ENCODE measurements around the gene POLDIP3.

The POLDIP3 gene, protein sequence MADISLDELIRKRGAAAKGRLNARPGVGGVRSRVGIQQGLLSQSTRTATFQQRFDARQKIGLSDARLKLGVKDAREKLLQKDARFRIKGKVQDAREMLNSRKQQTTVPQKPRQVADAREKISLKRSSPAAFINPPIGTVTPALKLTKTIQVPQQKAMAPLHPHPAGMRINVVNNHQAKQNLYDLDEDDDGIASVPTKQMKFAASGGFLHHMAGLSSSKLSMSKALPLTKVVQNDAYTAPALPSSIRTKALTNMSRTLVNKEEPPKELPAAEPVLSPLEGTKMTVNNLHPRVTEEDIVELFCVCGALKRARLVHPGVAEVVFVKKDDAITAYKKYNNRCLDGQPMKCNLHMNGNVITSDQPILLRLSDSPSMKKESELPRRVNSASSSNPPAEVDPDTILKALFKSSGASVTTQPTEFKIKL

GRCh38 chr22:42614312-42615091, at the start of gene POLDIP3:
POLDIP3 (minus strand) TSS chr22:42614883; CDS start chr22:42614857, 26 bp downstream.
- peak; percentile 99 for DNase-seq

DNA sequence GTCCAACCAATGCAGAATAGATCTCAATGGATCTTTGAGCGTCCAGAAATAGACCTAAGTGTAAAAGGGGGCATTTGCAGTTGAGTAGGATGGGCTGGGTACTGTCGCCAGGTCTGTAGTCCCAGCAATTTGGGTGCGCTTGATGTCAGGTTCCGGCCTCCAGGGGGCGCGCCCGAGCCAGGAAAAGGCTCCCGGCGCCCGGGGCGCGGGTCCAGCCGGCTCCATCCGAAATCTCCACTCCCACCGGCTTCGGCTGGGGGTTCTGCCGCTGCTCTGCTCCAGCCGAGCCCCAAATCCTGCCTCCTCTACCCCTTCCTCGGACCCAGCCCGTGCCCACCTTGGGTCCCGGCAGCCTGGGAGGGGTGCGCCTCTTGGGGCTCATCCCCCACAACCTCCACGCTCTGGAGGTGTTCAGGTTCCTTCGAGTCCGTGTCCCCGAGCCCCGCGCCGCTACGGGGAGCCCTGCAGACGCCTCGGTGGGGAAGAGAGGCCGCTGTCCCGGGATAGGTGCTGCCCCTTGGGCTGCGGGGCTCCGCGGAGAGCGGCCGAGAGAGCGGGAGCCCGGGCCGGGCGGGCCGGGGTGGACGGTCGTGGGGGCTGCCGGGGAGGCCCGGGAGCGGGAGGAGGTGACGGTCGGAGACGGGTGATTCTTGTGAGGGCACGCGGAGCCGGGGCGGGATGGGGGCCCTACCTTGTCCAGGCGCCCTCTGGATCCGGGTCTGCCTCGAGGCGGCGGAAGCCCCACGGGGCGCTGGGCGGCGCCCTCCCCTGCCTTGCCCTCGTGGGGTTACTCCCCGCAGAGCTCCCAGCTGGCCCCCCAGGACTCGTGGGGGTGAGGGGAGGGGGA, 47.5 kb upstream of the POLDIP3 start:
- peak; percentile 94 for DNase-seq

DNA sequence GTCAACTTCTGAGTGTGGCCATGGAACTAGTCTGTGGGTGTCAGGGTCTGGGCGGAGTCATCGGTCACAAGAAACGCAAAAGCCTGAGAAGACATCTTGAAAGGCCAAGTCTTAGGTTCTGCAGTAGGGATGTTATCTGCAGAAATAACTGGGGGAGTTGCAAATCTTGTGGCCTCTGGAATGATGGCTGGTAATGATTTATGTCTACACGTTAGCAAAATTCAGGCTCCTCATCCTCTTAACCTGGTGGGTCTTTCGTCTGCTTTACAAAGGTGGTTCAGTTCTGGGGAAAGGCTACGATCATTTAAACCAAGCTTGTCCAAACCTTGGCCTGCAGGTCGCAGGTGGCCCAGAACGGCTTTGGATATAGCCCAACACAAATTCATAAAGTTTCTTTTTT, 41.9 kb upstream of the POLDIP3 start:
- no peak for DNase-seq

DNA sequence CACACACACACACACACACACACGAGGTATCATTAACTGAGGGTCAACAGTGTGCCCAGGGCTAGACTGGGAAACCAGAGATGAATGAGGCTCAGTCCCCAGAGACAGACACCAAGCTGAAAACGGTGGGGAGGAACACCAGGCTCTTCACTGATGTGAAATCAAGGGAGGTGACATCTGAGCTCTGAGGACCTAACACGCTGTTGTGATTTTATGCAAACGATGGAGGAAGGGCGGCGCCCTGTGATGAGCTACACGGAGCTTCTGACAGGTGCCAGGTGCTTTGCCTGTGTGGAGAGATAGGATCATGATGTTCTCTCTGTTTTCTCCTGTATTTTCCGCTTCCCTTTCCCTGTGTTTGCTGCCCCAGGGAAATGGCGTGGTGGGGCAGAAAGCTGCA, 41.0 kb upstream of the POLDIP3 start:
- no peak for DNase-seq

DNA sequence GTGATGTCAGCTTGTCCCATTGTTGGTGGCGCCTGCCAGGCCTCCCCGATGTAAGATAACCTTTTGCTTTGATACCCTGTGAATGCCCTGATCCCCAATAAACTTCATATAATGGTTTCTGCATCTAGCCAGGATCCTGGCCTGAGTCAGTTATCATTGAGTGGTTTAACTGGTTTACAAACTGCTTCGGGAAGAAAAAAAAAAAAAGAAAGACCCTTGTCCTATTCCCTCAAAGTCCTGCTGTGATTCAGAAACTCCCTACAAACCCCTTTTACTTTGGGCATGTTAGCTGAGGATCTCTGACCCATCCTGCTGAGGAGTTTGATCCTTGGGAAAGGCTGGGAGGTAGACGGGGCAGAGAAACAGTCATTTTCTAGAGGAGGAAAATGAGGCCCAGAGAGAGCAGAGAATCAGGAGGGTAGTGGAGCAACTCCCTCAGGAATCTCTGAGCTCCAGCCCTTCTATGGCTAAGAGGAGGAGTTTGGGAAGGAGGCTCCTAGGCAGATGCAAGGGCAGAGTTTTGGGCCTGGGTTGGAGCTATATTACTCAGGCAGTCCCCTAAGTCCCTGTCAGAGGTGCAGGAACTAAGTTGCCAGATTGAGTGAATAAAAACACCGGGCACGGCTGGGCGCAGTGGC, 39.9 kb upstream of the POLDIP3 start:
- no peak for DNase-seq

DNA sequence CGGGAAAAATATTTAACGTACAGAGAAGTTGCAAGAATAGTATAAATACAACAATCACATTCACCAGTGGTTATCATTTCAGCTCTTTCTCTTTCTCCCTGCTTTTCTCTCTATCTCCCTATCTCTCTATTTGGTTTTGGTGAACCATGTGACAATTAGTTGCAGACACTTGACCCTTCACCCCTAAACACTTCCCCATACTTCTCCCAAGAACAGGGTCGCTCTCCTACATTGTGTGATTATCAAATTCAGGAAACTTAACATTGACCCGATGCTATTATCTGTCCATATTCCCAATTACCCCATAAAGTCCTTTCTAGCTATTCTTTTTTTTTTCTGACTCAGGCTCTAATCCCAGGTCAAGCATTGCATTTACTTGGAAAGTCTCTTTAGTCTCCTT, 39.3 kb upstream of the POLDIP3 start:
- no peak for DNase-seq

DNA sequence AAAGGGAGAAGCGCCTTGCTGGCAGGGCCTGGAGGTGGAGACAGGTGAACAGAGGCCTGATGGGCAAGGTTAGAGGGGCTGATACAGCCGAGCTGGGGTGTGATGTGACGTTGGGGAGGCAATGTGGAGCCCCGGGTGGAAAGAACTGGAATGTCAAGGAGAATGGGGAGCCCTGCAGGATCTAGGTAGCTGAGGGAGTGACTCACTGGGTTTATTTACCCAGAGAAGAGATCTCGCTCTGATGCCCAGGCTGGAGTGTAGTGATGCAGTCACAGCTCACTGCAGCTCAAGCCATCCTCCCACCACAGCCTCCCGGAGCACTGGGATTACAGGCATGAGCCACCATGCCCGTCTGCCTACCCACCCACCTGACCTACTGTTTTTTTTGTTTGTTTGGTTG, 36.5 kb upstream of the POLDIP3 start:
- no peak for DNase-seq

- peak; percentile 91 for DNase-seq
Observed at GRCh38 chr22:42649246-42650099, 34.8 kb upstream of the POLDIP3 start, which contains the start of gene CYB5R3. CYB5R3 (minus strand) TSS chr22:42649392; CDS start chr22:42649315, 77 bp downstream.

DNA sequence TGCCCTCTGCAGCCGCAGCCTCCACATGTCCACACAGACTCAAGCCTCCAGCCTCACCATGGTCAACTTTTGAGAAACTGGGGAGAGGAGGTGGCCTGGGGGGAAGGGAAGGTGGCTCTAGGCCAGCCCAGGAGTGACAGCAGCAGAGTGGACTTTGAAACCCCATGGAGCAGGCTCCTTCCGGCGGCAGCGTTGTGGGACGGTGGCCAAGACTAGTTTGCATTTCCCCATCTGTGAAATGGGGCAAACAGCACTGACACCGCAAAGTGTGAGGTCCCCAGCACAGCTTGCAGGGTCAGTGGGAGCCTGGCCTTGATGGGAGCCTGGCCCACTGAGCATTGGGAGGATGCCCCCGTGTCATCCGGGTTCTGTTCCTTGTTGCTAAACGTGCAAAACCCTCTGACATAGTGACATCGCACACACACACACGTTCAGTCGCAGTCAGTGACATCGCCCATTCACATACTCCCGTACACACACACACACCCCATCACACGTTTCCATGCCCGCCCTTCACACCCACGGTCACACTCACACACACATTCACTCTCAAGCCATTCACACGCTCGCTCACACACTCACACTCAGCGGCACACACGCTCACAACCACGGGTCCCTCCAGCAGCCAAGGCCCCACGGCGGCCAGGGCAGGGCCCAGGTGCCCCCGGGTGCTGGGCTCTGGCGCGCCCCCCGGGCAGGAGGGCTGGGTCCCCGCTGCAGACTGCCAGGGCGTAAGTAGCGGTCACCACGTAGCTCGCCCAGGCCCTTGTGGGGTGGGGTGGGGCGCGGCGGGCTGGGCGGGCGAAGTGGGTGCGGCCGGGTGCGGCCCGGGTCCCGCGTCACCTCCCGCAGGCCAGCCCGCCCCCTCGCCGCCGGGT, 33.9 kb upstream of the POLDIP3 start:
- peak; percentile 77 for DNase-seq

GRCh38 chr22:42648017-42648367, 33.3 kb upstream of the POLDIP3 start:
- DNase-seq: no peak

- DNase-seq: no peak
Observed at GRCh38 chr22:42646569-42647525, 32.2 kb upstream of the POLDIP3 start.

DNA sequence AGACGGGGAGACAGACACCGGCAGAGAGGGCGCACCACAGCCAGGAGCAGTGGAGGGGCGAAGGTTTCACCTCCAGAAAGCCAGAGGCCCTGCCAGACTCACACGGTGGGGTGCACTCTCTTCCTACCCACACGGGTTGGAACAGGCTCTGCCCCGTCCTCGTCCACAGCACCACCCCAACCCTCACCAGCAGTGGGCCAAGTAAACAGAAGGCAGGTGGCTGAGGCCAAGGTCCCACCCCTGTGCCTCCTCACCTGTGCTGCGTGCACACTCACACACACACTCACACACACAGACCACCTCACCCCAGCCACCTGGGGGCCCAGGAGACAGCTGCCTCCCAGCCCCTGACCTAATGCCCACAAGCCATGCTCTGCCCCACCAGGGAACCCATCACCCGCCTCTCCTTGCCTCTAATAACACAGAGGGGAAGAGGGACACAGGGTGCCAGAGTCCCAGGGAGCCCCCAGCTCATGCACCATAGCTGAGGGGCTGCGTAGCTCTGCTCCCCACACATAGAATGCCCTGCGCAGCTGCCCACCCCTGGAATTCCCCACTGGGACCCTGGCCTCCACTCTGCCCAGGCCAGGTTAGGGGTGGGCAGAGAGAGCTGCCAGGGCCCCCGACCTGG, 31.4 kb upstream of the POLDIP3 start:
- DNase-seq: no peak

DNA sequence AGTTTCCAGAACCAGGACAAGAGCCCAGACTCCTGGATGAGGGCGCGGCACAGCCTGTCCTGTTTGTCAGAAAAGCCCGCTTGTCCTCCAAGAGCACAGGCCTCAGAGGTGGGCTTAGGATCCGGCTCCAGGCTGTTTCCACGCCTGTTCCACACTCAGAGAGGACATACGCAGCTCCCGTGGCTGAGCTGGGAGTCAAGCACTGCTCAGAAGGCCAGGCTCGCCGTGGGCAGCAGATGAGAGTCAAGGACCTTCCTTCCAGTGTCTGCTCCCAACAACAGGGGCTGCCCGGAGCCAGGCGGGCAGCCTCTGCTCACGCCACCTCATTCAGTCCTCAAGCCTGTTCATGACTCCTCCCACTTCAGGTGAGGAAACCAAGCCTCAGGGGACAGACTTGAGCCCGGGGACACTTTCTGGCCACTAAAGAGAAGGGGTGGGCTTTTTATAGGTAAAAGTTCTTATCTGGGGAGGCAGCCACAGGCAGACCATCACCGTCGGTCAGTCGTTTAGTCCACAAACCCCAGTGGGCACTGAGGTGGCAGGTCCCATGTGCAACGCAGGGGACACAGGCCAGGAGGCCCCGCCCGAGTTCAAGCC, 30.8 kb upstream of the POLDIP3 start:
- no peak for DNase-seq

DNA sequence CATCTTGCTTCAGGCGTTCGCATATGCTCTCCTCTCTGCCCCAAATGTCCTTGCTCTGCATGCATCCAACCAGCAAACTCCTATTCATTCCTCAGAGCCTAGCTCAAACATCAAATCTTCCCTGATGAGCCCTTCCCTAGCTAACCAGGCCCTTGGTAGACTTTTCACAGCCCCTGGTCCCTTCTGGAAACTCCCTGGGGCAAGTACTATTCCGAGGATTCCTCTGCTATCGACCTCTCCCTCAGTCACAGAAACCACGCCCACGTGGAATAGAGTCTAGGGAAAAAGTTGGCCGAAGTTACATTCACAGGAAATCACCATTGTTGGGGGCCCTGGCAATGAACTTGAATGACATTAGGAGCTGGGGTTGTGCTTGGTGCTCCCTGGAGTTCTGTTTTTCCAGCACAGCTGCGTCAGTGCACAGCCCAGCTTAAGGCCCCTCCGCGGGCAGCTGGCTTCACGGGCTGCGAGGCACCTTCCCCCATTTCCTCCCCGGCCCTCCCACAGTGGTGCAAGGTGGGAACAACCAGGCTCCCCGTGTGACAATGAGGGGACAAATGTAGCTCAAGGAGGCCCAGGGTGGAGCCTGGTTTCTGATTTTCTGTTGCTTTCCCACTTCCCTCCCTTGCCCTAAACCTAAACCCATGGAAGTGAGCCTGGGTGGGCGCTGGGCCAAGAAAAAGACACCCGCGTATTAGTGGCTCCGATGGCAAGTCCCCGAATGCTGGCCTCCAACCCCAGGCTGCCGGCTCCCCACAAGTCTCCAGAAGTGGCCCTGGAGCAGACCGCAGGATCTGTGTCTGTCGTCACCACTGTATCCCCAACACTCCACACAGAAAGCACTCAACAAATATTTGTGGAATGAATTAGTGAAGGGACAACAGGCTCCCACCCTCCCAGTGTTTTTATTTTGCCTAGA, 30.0 kb upstream of the POLDIP3 start:
- no peak for DNase-seq

DNA sequence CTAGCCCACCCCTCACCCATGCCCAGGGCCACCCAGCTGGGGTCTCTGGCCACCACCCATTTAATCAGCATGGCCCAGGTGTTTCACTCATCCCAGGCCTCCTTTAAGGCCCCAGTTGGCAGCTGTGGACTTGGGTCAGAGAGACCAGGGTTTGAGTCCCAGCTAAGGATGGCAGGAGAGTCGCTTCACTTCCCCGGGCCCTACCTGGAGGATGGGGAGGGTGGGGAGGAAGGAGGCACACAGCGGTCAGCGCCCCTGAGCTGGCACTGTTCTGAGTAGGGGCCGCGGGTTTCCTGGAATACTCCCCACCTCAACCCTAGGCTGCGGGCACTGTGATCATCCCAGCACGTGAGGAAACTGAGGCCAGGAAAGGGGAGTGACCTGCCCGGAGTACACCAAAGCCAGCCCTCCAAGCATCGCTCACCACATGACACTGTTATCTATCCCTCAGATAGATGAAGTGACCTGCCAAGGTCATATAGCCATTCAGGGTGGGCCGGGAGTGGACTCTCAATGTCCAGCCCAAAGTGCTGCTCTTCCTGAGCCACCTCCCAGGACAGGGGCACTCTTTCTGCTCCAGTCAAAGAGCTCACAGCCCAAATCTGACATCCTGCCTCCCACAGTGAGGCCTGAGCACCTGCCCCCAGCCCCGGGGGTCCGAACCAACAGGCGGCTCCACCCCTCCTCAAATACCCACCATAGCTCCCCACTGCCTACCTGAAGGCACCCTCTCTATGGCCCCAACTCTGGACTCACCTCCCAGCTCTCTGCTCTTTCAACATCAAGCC, 29.1 kb upstream of the POLDIP3 start:
- no peak for DNase-seq
